H7 (cell line): ENCODE results near the gene DNAJB1. TPM values are rescaled to one million over a fixed set of nuclear protein-coding genes. Genes with fewer than 3 reads are reported as not detected.
A peak's percentile ranks its signal among the peaks of the same experiment; 100 is the strongest.
"Not testable (repeated sequence)": the region's sequence is repeated elsewhere in the genome, so short reads cannot be mapped to it uniquely, and the experiment has no call there.

Experiments used
- DNase-seq: peaks from one replicate; pipeline ENCODE4 v3.0.0; 2012
- H3K27me3 ChIP-seq: 2 replicates; pipeline ENCODE4 v1.6.0; 2011; ENCODE audit warnings: mild to moderate bottlenecking, low read length; ENCODE audit not compliant: control insufficient read depth, insufficient read depth
- H3K36me3 ChIP-seq: replicated peaks from 2 replicates; pipeline ENCODE4 v1.5.1; 2011; ENCODE audit warnings: low read length; ENCODE audit not compliant: control insufficient read depth, insufficient read depth
- H3K4me3 ChIP-seq: 2 replicates; pipeline ENCODE4 v1.5.1; 2011; ENCODE audit warnings: low read depth, mild to moderate bottlenecking, control low read depth, low read length, moderate library complexity; ENCODE audit not compliant: insufficient read depth
- total RNA-seq: library from RNA; depleted of rRNA; stranded (reverse); fragments of >200 nt; shearing (Covaris generic); gene quantifications from 2 replicates; pipeline ENCODE4 v1.2.3, GENCODE V29; 2014; rRNA removed

The DNAJB1 gene
- 44.6 and 46.9 TPM in 2 replicates for total RNA-seq

GRCh38 chr19:14517840-14518505 lies at the start of gene DNAJB1:
TSS of gene DNAJB1 (minus strand) at chr19:14518397. CDS start at chr19:14518349, 48 bp downstream.
- no peaks in the 10 kb centered on the region for H3K27me3 ChIP-seq
- H3K4me3 ChIP-seq, result peak within 1 kb of the TSS; percentile 98
- DNase-seq, result peak; percentile 94
- H3K36me3 ChIP-seq, result peaks cover 20% of the 10 kb centered on the region

- Histone ChIP-seq H3K27me3 (no peaks in the 10 kb centered on the region), H3K4me3 (no peak overlapping the region), H3K36me3 (peaks cover 1% of the 10 kb centered on the region)
- peak; percentile 15 for DNase-seq
Measured at GRCh38 chr19:14567079-14567478, 48.9 kb upstream of the DNAJB1 start.

GRCh38 chr19:14566712-14567077 lies 48.5 kb upstream of the DNAJB1 start:
- Histone ChIP-seq H3K36me3 (peaks cover 1% of the 10 kb centered on the region), H3K4me3 (no peak overlapping the region), H3K27me3 (no peaks in the 10 kb centered on the region)
- DNase-seq, result peak; percentile 12

GRCh38 chr19:14565765-14566711 lies 47.8 kb upstream of the DNAJB1 start:
- Histone ChIP-seq H3K4me3 (no peak overlapping the region), H3K27me3 (no peaks in the 10 kb centered on the region), H3K36me3 (peaks cover 1% of the 10 kb centered on the region)
- peak; percentile 18 for DNase-seq

GRCh38 chr19:14565298-14565679 lies 47.1 kb upstream of the DNAJB1 start:
- no peak overlapping the region for H3K4me3 ChIP-seq
- no peaks in the 10 kb centered on the region for H3K27me3 ChIP-seq
- H3K36me3 ChIP-seq, result peaks cover 1% of the 10 kb centered on the region
- DNase-seq, result peak; percentile 42

GRCh38 chr19:14564652-14565297 lies 46.6 kb upstream of the DNAJB1 start:
- not testable (repeated sequence) for H3K36me3 ChIP-seq, H3K27me3 ChIP-seq, H3K4me3 ChIP-seq
- DNase-seq, result peak; percentile 65

- DNase-seq, result peak; percentile 99
- H3K27me3 ChIP-seq, result no peaks in the 10 kb centered on the region
- H3K4me3 ChIP-seq, result no peak overlapping the region
- H3K36me3 ChIP-seq, result peaks cover 1% of the 10 kb centered on the region
Measured at GRCh38 chr19:14563989-14564651, 45.9 kb upstream of the DNAJB1 start.

GRCh38 chr19:14563590-14563926 lies 45.4 kb upstream of the DNAJB1 start:
- H3K27me3 ChIP-seq, result no peaks in the 10 kb centered on the region
- DNase-seq, result peak; percentile 38
- no peak overlapping the region for H3K4me3 ChIP-seq
- H3K36me3 ChIP-seq, result peaks cover 1% of the 10 kb centered on the region

- Histone ChIP-seq H3K4me3 (no peak overlapping the region), H3K27me3 (no peaks in the 10 kb centered on the region), H3K36me3 (peaks cover 1% of the 10 kb centered on the region)
- peak; percentile 78 for DNase-seq
Measured at GRCh38 chr19:14562660-14563589, 44.7 kb upstream of the DNAJB1 start.

GRCh38 chr19:14561847-14562351 lies 43.7 kb upstream of the DNAJB1 start:
- Histone ChIP-seq H3K36me3 (peaks cover 1% of the 10 kb centered on the region), H3K4me3 (no peak overlapping the region), H3K27me3 (no peaks in the 10 kb centered on the region)
- DNase-seq, result peak; percentile 65

- Histone ChIP-seq H3K4me3 (no peak overlapping the region), H3K36me3 (peaks cover under 1% of the 10 kb centered on the region), H3K27me3 (no peaks in the 10 kb centered on the region)
Measured at GRCh38 chr19:14561249-14561648, 43.1 kb upstream of the DNAJB1 start.

GRCh38 chr19:14560776-14561108 lies 42.5 kb upstream of the DNAJB1 start:
- Histone ChIP-seq H3K27me3 (no peaks in the 10 kb centered on the region), H3K36me3 (no peaks in the 10 kb centered on the region; the same call in none of the 2 replicates), H3K4me3 (no peak overlapping the region)
- DNase-seq, result peak; percentile 44

More at GRCh38 chr19:14561249-14561648, 43.1 kb upstream of the DNAJB1 start:
- DNase-seq, result no peak

GRCh38 chr19:14559916-14560775 lies 41.9 kb upstream of the DNAJB1 start:
- H3K36me3 ChIP-seq, result no peaks in the 10 kb centered on the region; the same call in none of the 2 replicates
- DNase-seq, result peak; percentile 36
- H3K4me3 ChIP-seq, result no peak overlapping the region
- H3K27me3 ChIP-seq, result no peaks in the 10 kb centered on the region
